PC-3 (cell line): Measurements from ENCODE around the gene IER3IP1.

Source experiments
- CTCF ChIP-seq: fragments of 300-600 bp; sonication (generic); conservative IDR thresholded peaks from 2 replicates; pipeline ENCODE4 v1.5.1; 2017; ENCODE audit warnings: antibody characterized with exemption, low read depth, mild to moderate bottlenecking, low read length
- EZH2 ChIP-seq: fragments of 300-600 bp; sonication (generic); IDR thresholded peaks from one replicate; pipeline ENCODE4 v1.6.1; 2017; ENCODE audit warnings: antibody characterized with exemption, mild to moderate bottlenecking, low read length; ENCODE audit not compliant: unreplicated experiment
- EZH2phosphoT487 ChIP-seq: fragments of 300-600 bp; sonication (generic); IDR thresholded peaks from 2 replicates; pipeline ENCODE4 v1.6.1; 2018; ENCODE audit warnings: mild to moderate bottlenecking, antibody characterized with exemption, low read length, borderline replicate concordance

GRCh38 chr18:47160256-47160655 lies 15.9 kb downstream of the IER3IP1 start:
- TF ChIP-seq CTCF, result no peak
- TF ChIP-seq EZH2phosphoT487, result no peak
- no peak for TF ChIP-seq EZH2
